Bronchial epithelial cell (primary cell): Measurements from ENCODE around the gene SCUBE3. TPM values are rescaled to one million over a fixed set of nuclear protein-coding genes. Genes with fewer than 3 reads are reported as not detected.

Experiments
- DNase-seq: peaks from one replicate; pipeline ENCODE4 v3.0.0-alpha.2; 2010; ENCODE audit warnings: low read depth
- FAIRE-seq: peaks from 2 replicates; lab custom pipeline; 2011; peaks lifted over from hg19 to GRCh38; lab: Jason Lieb, UNC
- H3K27me3 ChIP-seq: 2 replicates; pipeline ENCODE4 v1.5.1; 2011; ENCODE audit warnings: low read length; ENCODE audit not compliant: control insufficient read depth, insufficient read depth
- H3K36me3 ChIP-seq: 2 replicates; pipeline ENCODE4 v1.5.1; 2011; ENCODE audit warnings: low read length; ENCODE audit not compliant: control insufficient read depth, insufficient read depth
- H3K4me3 ChIP-seq: 2 replicates; pipeline ENCODE4 v1.5.1; 2011; ENCODE audit warnings: mild to moderate bottlenecking, low read depth, low read length, control low read depth
- total RNA-seq: library from RNA; depleted of rRNA; stranded (reverse); fragments of >200 nt; gene quantifications from 2 replicates; pipeline ENCODE4 v1.2.1, GENCODE V29; 2014
- TF ChIP-seq, protein P1 (sequence below): IDR thresholded peaks from 2 replicates; pipeline ENCODE4 v1.5.1; 2011; ENCODE audit warnings: mild to moderate bottlenecking, moderate library complexity, low read length, control low read depth, inconsistent platforms; ENCODE audit not compliant: insufficient read depth, severe bottlenecking

The SCUBE3 gene
- total RNA-seq, 1 donor from 2014 or later: not detected

DNA sequence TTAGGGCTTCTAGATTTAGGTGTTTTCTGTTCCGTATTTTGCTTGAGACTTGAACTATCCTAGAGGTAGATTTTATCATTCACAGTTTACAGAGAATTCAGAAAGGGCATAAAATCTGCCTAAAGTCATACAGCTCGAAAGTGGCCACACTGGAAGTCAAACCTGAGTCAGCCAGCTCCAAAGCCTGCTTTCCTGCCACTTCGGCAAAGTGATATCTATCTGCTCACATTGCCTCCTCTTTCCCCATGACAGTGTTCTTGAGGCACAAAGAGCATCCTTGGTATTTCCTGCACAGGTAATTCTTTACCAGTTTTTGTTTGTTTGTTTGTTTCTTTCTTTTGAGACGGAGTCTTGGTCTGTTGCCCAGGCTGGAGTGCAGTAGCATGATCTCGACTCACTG, 19.4 kb upstream of the SCUBE3 start:
- DNase-seq: no peak
- TF ChIP-seq, protein P1, sequence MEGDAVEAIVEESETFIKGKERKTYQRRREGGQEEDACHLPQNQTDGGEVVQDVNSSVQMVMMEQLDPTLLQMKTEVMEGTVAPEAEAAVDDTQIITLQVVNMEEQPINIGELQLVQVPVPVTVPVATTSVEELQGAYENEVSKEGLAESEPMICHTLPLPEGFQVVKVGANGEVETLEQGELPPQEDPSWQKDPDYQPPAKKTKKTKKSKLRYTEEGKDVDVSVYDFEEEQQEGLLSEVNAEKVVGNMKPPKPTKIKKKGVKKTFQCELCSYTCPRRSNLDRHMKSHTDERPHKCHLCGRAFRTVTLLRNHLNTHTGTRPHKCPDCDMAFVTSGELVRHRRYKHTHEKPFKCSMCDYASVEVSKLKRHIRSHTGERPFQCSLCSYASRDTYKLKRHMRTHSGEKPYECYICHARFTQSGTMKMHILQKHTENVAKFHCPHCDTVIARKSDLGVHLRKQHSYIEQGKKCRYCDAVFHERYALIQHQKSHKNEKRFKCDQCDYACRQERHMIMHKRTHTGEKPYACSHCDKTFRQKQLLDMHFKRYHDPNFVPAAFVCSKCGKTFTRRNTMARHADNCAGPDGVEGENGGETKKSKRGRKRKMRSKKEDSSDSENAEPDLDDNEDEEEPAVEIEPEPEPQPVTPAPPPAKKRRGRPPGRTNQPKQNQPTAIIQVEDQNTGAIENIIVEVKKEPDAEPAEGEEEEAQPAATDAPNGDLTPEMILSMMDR: no peak
- Histone ChIP-seq H3K27me3 (no peaks in the 10 kb centered on the region), H3K4me3 (no peak overlapping the region), H3K36me3 (no peaks in the 10 kb centered on the region)
- FAIRE-seq: no peak

DNA sequence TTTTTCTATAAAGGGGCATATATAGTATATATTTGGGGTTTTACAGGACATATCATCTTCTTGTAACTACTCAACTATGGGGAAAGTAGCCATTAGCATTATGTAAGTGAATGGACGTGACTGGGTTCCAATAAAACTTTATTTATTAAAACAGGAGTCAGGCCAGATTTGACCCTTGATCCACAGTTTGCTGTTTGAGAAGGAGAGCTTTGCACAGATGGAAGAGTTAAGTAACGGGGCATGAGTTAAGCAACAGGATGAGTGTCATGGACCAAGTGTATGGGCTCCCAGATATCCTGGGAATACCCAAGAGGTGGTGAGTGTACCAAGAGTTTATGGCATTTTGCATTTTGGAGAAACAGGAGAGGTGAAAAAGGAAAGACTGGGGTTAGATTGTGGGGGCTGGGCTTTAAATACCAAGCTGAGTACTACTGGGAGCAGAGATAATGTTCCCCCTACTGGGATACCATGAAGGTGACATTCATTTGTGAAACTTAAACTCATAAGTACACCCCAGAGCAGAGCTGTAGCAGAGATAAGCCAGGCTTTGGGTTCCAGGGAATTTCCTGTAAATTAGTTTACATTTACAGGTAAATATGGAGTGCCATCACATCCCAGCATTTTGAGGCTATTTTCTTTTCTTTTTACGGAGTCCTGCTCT, 18.5 kb upstream of the SCUBE3 start:
- peak; percentile 33 for DNase-seq
- FAIRE-seq: no peak
- Histone ChIP-seq H3K4me3 (no peak overlapping the region), H3K27me3 (no peaks in the 10 kb centered on the region), H3K36me3 (no peaks in the 10 kb centered on the region)
- TF ChIP-seq, protein P1: no peak

DNA sequence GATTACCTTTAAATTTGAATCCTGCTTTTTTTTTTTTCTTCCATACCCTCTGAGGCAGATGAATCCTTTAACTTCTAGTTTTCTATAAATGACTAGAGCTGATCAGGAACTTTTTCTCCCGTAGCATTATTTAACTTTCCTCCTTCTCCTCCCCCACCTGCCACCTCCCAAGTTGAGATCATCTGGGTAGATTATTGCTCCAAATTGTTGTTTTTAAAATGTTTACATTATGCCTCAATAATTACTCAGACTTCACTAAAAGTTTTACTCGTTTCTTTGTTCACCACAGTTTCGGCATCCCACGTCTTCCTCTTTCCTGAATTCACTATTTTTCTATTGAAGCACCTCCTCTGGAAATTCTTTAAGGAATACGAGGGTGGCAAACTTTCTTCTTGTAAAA, 16.6 kb upstream of the SCUBE3 start:
- DNase-seq (peak; percentile 78), FAIRE-seq (no peak)
- Histone ChIP-seq H3K27me3 (no peaks in the 10 kb centered on the region), H3K4me3 (no peak overlapping the region), H3K36me3 (no peaks in the 10 kb centered on the region)
- TF ChIP-seq, protein P1: no peak

- H3K4me3 ChIP-seq: no peak overlapping the region
- TF ChIP-seq, protein P1: no peak
- no peaks in the 10 kb centered on the region for H3K36me3 ChIP-seq
- DNase-seq (no peak), FAIRE-seq (no peak)
- H3K27me3 ChIP-seq: no peaks in the 10 kb centered on the region
Observed at GRCh38 chr6:35199866-35200265, 13.9 kb upstream of the SCUBE3 start.

DNA sequence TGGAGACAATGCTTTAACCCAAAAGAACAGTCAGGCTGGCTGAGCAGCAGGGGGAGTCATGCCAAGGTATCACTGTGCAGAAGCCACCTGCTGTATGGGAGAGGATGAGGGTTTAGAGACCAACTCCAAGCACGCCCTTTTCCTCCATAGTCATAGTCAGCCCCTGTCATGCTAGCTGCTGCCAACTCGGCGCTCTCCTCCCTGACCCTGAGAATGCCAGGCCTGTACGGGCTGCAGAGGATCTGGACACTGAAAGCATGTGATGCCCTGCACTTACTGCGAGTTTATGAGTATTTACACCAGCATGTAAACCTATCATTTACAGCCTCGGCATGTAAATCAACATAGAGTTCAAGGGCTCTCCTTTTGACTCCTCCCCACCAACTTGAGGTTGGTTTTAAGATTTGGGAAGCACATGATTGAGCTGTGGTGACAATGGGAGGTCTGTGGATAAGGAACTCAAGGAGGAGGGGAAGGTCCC, 11.7 kb upstream of the SCUBE3 start:
- TF ChIP-seq, protein P1: no peak
- no peak for DNase-seq
- H3K27me3 ChIP-seq: peaks cover 3% of the 10 kb centered on the region
- H3K36me3 ChIP-seq: no peaks in the 10 kb centered on the region
- FAIRE-seq: no peak
- no peak overlapping the region for H3K4me3 ChIP-seq

DNA sequence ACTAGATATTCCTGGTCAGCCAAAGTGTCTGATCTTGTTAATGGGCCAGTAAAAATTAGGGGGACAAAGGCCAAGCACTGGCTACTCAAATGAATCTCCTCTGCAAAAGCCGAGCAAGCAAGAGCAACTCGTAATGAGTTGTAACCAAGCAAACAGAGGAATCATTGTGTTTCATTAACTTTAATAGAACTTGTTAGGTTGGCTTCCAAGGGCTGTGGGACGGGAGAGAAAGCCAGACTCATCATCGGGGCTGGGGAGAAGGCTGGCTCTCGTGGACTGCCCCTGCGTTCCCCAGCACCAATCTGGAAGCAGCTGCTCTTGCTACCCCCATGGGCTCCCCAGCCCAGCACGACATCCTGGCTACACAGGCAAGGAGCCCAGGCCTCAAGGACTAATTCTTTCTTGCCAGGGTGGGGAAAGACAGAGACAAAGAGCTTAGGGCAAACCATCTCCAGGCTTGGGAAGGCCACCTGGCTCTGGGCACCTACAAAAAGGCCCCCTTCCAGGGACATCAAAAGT, 10.5 kb upstream of the SCUBE3 start:
- Histone ChIP-seq H3K27me3 (peaks cover 9% of the 10 kb centered on the region), H3K36me3 (no peaks in the 10 kb centered on the region), H3K4me3 (no peak overlapping the region)
- FAIRE-seq (no peak), DNase-seq (no peak)
- TF ChIP-seq, protein P1: no peak
